Psoas muscle (tissue), 8 donors: ENCODE measurements around the gene LRRC18. TPM values are rescaled to one million over a fixed set of nuclear protein-coding genes. Genes with fewer than 3 reads are reported as not detected.

Experiments
- ATAC-seq, 4 donors: fragments of 200-7000 bp; cut with Tn5 transposase; one replicate each; pipeline ENCODE4 v1.9.1; 2020; ENCODE audit warnings: moderate library complexity in 3 of 4, mild to moderate bottlenecking in 2 of 4
- DNase-seq, 2 donors: peaks; one replicate each; pipeline ENCODE4 v3.0.0-alpha.2; 2020
- H3K27ac ChIP-seq: fragments of 200-600 bp; one replicate; pipeline ENCODE4 v1.8.0; 2022
- H3K27me3 ChIP-seq, 3 donors: fragments of 200-600 bp in 1 of 3; one replicate each; pipeline versions ENCODE4 v1.6.1 to v1.8.0; 2013 to 2022; ENCODE audit warnings: low read length in 2 of 3, mild to moderate bottlenecking in 2 of 3, moderate library complexity in 1 of 3; ENCODE audit not compliant: insufficient read depth in 3 of 3
- H3K36me3 ChIP-seq, 2 donors: fragments of 200-600 bp in 1 of 2; one replicate each; pipeline versions ENCODE4 v1.6.1 to v1.8.0; 2013 to 2022; ENCODE audit warnings: low read depth in 1 of 2, mild to moderate bottlenecking in 1 of 2, moderate library complexity in 1 of 2; ENCODE audit not compliant: insufficient read depth in 1 of 2
- H3K4me1 ChIP-seq: fragments of 200-600 bp; one replicate; pipeline ENCODE4 v1.8.0; 2022
- H3K4me3 ChIP-seq: fragments of 200-600 bp; one replicate; pipeline ENCODE4 v1.8.0; 2022; ENCODE audit warnings: mild to moderate bottlenecking
- H3K9me3 ChIP-seq: fragments of 200-600 bp; one replicate; pipeline ENCODE4 v1.8.0; 2022
- WGBS, 3 donors: extraction: QIAGEN DNeasy Blood & Tissue Kit; methylation state at CpG; one replicate each; pipeline versions ENCODE4 v1.1.6 to v1.1.7; 2013; 5-methylcytosine and 5-hydroxymethylcytosine counted together
- intact Hi-C, 2 donors: fragments of 100-400 bp; cut with DNase I; formaldehyde crosslinking; loops; one replicate each; pipeline versions ENCODE4 v1.11.0 to v1.14.2; 2022
- polyA plus RNA-seq, 3 donors: library from polyadenylated mRNA; stranded (reverse); fragments of 200-250 nt; gene quantifications; one replicate each; pipeline ENCODE4 v1.2.3, GENCODE V29; 2013
- total RNA-seq, 4 donors: library from RNA; stranded (reverse); fragmentation: NEBNext Ultra II Directional in 2 of 4; extraction: Animal tissue kit (Norgen Biotek cat#: 25700) in 2 of 4; gene quantifications; one replicate each; pipeline versions ENCODE4 v1.2.1 to v1.2.4, GENCODE V29; 2021 to 2023
- TF ChIP-seq, protein P1 (sequence below): fragments of 200-600 bp; IDR thresholded peaks from one replicate; pipeline ENCODE4 v1.8.0; 2022; ENCODE audit warnings: antibody characterized with exemption
- donor health status: healthy with polysubstance abuse.
- donor health status: DM: no; HTN: no; CAD: no; lungs with moderate emphysema.
- donor health status: Bipolar disorder and iron deficiency.
- donor health status: healthy.
- donor health status: DM: yes; HTN: yes; CAD: no.
- donor health status: DM: no; HTN: no; CAD: no.
- donor health status: DM: no; HTN: no; CAD: no.
- donor health status: DM: yes; HTN: yes; CAD: no.

Gene LRRC18
- total and polyA plus RNA-seq, 7 donors, result not detected

DNA sequence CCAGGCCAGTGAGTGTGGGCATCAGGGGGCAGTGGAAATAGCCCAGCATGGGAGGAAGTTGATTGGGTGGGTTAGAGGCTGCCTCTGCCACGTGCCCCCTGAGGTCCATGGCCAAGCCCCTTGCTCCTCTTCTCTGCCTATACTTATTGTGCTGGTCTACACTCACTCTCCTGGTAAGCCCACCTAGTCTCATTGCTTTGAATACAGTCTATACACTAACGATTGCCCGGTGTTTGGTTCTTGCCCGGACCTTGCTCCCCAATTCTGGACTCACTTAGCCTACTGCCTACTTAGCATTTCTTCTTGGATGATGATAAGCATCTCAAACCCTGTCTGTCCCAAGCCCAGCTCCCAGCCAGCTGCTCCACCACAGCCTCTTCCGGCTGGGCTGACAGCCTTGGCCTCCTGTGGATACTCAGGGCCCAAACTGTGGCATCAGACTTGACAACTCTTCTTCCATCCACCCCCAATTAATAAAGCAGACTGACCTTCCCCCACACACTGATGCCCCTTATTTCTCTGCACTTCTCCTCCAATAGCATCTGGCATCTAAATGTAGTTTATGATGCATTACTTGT is 10.1 kb downstream of the LRRC18 start:
- TF ChIP-seq, protein P1, sequence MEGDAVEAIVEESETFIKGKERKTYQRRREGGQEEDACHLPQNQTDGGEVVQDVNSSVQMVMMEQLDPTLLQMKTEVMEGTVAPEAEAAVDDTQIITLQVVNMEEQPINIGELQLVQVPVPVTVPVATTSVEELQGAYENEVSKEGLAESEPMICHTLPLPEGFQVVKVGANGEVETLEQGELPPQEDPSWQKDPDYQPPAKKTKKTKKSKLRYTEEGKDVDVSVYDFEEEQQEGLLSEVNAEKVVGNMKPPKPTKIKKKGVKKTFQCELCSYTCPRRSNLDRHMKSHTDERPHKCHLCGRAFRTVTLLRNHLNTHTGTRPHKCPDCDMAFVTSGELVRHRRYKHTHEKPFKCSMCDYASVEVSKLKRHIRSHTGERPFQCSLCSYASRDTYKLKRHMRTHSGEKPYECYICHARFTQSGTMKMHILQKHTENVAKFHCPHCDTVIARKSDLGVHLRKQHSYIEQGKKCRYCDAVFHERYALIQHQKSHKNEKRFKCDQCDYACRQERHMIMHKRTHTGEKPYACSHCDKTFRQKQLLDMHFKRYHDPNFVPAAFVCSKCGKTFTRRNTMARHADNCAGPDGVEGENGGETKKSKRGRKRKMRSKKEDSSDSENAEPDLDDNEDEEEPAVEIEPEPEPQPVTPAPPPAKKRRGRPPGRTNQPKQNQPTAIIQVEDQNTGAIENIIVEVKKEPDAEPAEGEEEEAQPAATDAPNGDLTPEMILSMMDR, result no peak
- 65 to 74% (median 67%) methylated on average over 5 of the region's 5 CpGs for WGBS, 3 donors

DNA sequence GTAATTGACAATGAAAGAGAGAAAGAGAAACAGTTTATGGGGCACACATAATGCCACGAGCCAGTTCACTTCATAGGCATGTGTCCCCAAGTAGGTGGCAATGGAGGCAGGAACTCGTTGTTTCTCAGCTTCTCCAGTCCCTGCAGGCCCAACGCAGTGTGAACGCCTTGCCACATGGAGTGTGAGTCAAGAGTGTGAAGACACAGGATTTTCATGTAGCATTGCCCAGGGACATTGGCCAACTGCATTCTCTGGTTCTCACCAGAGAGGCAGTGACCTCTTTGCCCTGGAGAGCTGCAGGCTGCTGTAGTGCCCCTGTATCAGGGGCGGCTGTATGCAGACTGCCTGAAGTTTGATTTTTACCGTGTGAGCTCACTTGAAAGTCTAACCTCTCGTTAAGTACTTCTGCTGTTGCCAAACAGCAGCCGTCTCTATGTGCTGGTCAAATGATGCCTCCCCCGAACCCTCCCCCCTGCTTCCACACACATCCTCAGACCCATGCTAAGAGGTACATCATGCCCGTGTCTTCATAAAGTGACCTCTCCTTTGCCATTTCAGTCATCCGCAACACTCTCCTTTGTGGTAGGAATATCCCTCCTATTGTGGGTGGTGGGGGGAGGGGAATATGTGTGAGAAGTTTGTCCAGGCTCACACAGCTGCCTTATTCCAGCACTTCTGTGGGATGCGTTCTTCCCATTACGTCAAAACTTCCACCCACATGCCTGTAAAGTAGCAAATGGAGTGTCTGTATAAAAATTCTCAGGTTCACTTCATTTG is 12.7 kb downstream of the LRRC18 start:
- TF ChIP-seq, protein P1, result no peak
- no peaks in the 10 kb centered on the region for H3K27me3 ChIP-seq
- ATAC-seq (no peak), DNase-seq (no peak)
- WGBS, 3 donors, result 49 to 56% (median 56%) methylated on average over 13 of the region's 13 CpGs
- H3K36me3 ChIP-seq, result no peaks in the 10 kb centered on the region
- H3K9me3 ChIP-seq, result no peaks in the 10 kb centered on the region
- no peaks in the 10 kb centered on the region for H3K4me1 ChIP-seq
- no peak overlapping the region for H3K27ac ChIP-seq
- intact Hi-C loops, result no loop called here
- no peak overlapping the region for H3K4me3 ChIP-seq

More for the DNA sequence above, 10.1 kb downstream of the LRRC18 start:
- DNase-seq (no peak), ATAC-seq (no peak)
- H3K36me3 ChIP-seq, result no peaks in the 10 kb centered on the region
- intact Hi-C loops, result no loop called here
- no peaks in the 10 kb centered on the region for H3K27me3 ChIP-seq
- no peak overlapping the region for H3K4me3 ChIP-seq
- no peaks in the 10 kb centered on the region for H3K9me3 ChIP-seq
- no peak overlapping the region for H3K27ac ChIP-seq
- H3K4me1 ChIP-seq, result no peaks in the 10 kb centered on the region

- Histone ChIP-seq H3K27ac (no peak overlapping the region), H3K9me3 (no peaks in the 10 kb centered on the region), H3K36me3 (no peaks in the 10 kb centered on the region), H3K27me3 (no peaks in the 10 kb centered on the region), H3K4me1 (no peaks in the 10 kb centered on the region), H3K4me3 (no peak overlapping the region)
- TF ChIP-seq, protein P1, result no peak
- WGBS, 3 donors, result 41 to 53% (median 41%) methylated on average over 1 of the region's 1 CpG
- DNase-seq, result no peak
- ATAC-seq, result no peak
- intact Hi-C loops, result no loop called here
Measured at GRCh38 chr10:48926255-48926654, 13.4 kb downstream of the LRRC18 start.

GRCh38 chr10:48924988-48925387 is 14.7 kb downstream of the LRRC18 start:
- Histone ChIP-seq H3K27ac (no peak overlapping the region), H3K9me3 (no peaks in the 10 kb centered on the region), H3K4me3 (no peak overlapping the region), H3K36me3 (no peaks in the 10 kb centered on the region), H3K27me3 (no peaks in the 10 kb centered on the region), H3K4me1 (no peaks in the 10 kb centered on the region)
- intact Hi-C loops, result no loop called here
- DNase-seq (no peak), ATAC-seq (no peak)
- TF ChIP-seq, protein P1, result no peak
- WGBS, 3 donors, result 80 to 91% (median 90%) methylated on average over 4 of the region's 4 CpGs
